Endothelial cell of umbilical vein (primary cell): ENCODE results near the gene RAD51B. TPM values are rescaled to one million over a fixed set of nuclear protein-coding genes. Genes with fewer than 3 reads are reported as not detected.

Experiments
- BruUV-seq: library from RNA; stranded (reverse); fragments of 400-500 nt; replicated peaks from 2 replicates; lab custom pipeline; 2021; lab: Mats Ljungman, UMichigan
- CTCF ChIA-PET: fragments of 300-600, 350-600 bp; sonication (Branson Sonifier 250); formaldehyde crosslinking; loops from one replicate; lab custom pipeline; 2021; ENCODE audit warnings: antibody characterized with exemption, inconsistent platforms; lab: Charles Lee
- POLR2A ChIA-PET: fragments of 300-600, 350-600 bp; sonication (Branson Sonifier 250); formaldehyde crosslinking; loops from one replicate; lab custom pipeline; 2021; ENCODE audit warnings: antibody characterized with exemption, inconsistent platforms; lab: Charles Lee
- DNase-seq: peaks from one replicate; pipeline ENCODE4 v3.0.0-alpha.2; 2011; ENCODE audit warnings: low read depth, low spot score
- FAIRE-seq: peaks from 2 replicates; lab custom pipeline; 2011; peaks lifted over from hg19 to GRCh38; lab: Jason Lieb, UNC
- H2AFZ ChIP-seq: 2 replicates; pipeline ENCODE4 v1.6.0; 2012; ENCODE audit warnings: low read depth, low read length, control low read depth, inconsistent platforms
- H3K27ac ChIP-seq: 2 replicates; pipeline ENCODE4 v1.5.1; 2011; ENCODE audit warnings: low read depth, mild to moderate bottlenecking, control low read depth, low read length, moderate library complexity; ENCODE audit not compliant: insufficient read depth
- H3K27me3 ChIP-seq, 2 experiments: 2 replicates each; pipeline versions ENCODE4 v1.6.0 to v1.6.1; 2011; ENCODE audit warnings: low read length in 2 of 2, mixed read lengths in 1 of 2; ENCODE audit not compliant: control insufficient read depth in 2 of 2, insufficient read depth in 2 of 2
- H3K36me3 ChIP-seq, 2 experiments: 2 replicates in 1 of 2; 3 replicates in 1 of 2; pipeline ENCODE4 v1.5.1; 2011; ENCODE audit warnings: low read length in 2 of 2, mild to moderate bottlenecking in 1 of 2, moderate library complexity in 1 of 2; ENCODE audit not compliant: control insufficient read depth in 2 of 2, insufficient read depth in 2 of 2; ENCODE audit errors: extremely low read depth in 1 of 2
- H3K4me1 ChIP-seq: 3 replicates; pipeline ENCODE4 v1.5.1; 2011; ENCODE audit warnings: mild to moderate bottlenecking, low read length; ENCODE audit not compliant: control insufficient read depth, insufficient read depth; ENCODE audit errors: extremely low read depth
- H3K4me2 ChIP-seq: 2 replicates; pipeline ENCODE4 v1.6.1; 2011; ENCODE audit warnings: low read length, control low read depth, mixed read lengths; ENCODE audit not compliant: insufficient read depth
- H3K4me3 ChIP-seq, 3 experiments: fragments of 200-600 bp in 1 of 3; sonication (generic), shearing (Covaris generic) in 1 of 3; replicated peaks in 1 of 3; 2 replicates each; pipeline ENCODE4 v1.5.1; 2011 to 2016; ENCODE audit warnings: control low read depth in 3 of 3, low read length in 3 of 3, mild to moderate bottlenecking in 2 of 3, inconsistent platforms in 1 of 3, low read depth in 1 of 3, moderate library complexity in 1 of 3; ENCODE audit not compliant: insufficient read depth in 1 of 3
- H3K79me2 ChIP-seq: 2 replicates; pipeline ENCODE4 v1.6.0; 2012; ENCODE audit warnings: low read length, inconsistent platforms; ENCODE audit not compliant: control insufficient read depth, insufficient read depth
- H3K9ac ChIP-seq: replicated peaks from 2 replicates; pipeline ENCODE3; 2011; ENCODE audit warnings: low read length, control low read depth; ENCODE audit not compliant: insufficient read depth; ENCODE audit errors: extremely low read depth
- H3K9me1 ChIP-seq: replicated peaks from 3 replicates; pipeline ENCODE4 v1.6.0; 2011; ENCODE audit warnings: mild to moderate bottlenecking, low read length; ENCODE audit not compliant: control insufficient read depth, insufficient read depth; ENCODE audit errors: extremely low read depth
- H3K9me3 ChIP-seq: replicated peaks from 2 replicates; pipeline ENCODE4 v1.5.1; 2012; ENCODE audit warnings: low read length, inconsistent platforms; ENCODE audit not compliant: control insufficient read depth, insufficient read depth
- H4K20me1 ChIP-seq: replicated peaks from 2 replicates; pipeline ENCODE3; 2011; ENCODE audit warnings: mild to moderate bottlenecking, low read length; ENCODE audit not compliant: control insufficient read depth, insufficient read depth; ENCODE audit errors: extremely low read depth
- CTCF ChIP-seq, 2 donors: IDR thresholded peaks; 1 replicate in 1 of 2; 2 replicates in 1 of 2; pipeline ENCODE4 v1.5.1; 2011; ENCODE audit warnings: low read length in 2 of 2, mild to moderate bottlenecking in 2 of 2, moderate library complexity in 2 of 2, control low read depth in 1 of 2, inconsistent platforms in 1 of 2, low read depth in 1 of 2; ENCODE audit not compliant: insufficient read depth in 1 of 2; ENCODE audit errors: extremely low read depth in 1 of 2
- EZH2 ChIP-seq: IDR thresholded peaks from 2 replicates; pipeline ENCODE4 v1.6.1; 2012; ENCODE audit warnings: borderline replicate concordance, low read depth, mild to moderate bottlenecking, moderate library complexity, low read length, inconsistent platforms; ENCODE audit not compliant: severe bottlenecking
- FOS ChIP-seq: IDR thresholded peaks from 2 replicates; pipeline ENCODE4 v1.6.1; 2011; ENCODE audit warnings: mild to moderate bottlenecking, low read length, moderate library complexity, borderline replicate concordance; ENCODE audit not compliant: insufficient read depth
- GATA2 ChIP-seq: IDR thresholded peaks from 2 replicates; pipeline ENCODE4 v1.7.0; 2011; ENCODE audit warnings: low read depth, mild to moderate bottlenecking, moderate library complexity, mixed read lengths, low read length; ENCODE audit not compliant: insufficient read length, insufficient read depth
- JUN ChIP-seq: IDR thresholded peaks from 2 replicates; pipeline ENCODE4 v1.6.1; 2011; ENCODE audit warnings: borderline replicate concordance, low read depth; ENCODE audit not compliant: insufficient read length, insufficient read depth
- MYC ChIP-seq: IDR thresholded peaks from one replicate; pipeline ENCODE4 v1.6.1; 2011; ENCODE audit warnings: mild to moderate bottlenecking, low read depth, low read length
- POLR2AphosphoS5 ChIP-seq: IDR thresholded peaks from 2 replicates; pipeline ENCODE4 v1.6.1; 2012; ENCODE audit warnings: low read depth, mild to moderate bottlenecking, control low read depth, low read length, moderate library complexity; ENCODE audit not compliant: insufficient read depth
- dilution Hi-C: fragments of 300-500 bp; cut with MboI; formaldehyde crosslinking; loops from one replicate; pipeline ENCODE4 v1.15.0; 2019; ENCODE audit warnings: low sequenced_read_pairs; ENCODE audit not compliant: extremely low pct_ligation_motif_present
- intact Hi-C: fragments of 100-400 bp; cut with micrococcal nuclease; formaldehyde crosslinking; loops from one replicate; pipeline ENCODE4 v1.10.0; 2022
- polyA plus RNA-seq, 4 experiments: library from polyadenylated mRNA; depleted of rRNA in 3 of 4; stranded (reverse) in 3 of 4; unstranded in 1 of 4; fragments of >200 nt; gene quantifications; 2 replicates each; pipeline versions ENCODE4 v1.2.1 to v1.2.3, GENCODE V29; 2011 to 2012; ENCODE audit warnings: missing spikeins in 1 of 4
- total RNA-seq: library from RNA; stranded (reverse); gene quantifications from 2 replicates; pipeline ENCODE4 v1.2.3, GENCODE V29; 2021
- TF ChIP-seq, protein P1 (sequence below): IDR thresholded peaks from 2 replicates; pipeline ENCODE4 v1.6.1; 2011; ENCODE audit not compliant: insufficient read depth, insufficient read length

The RAD51B gene
- total and polyA plus RNA-seq, 2 donors (not counting 3 experiments of a cell fraction or from before 2014, with no cell fraction given) = 3.9 to 19.0 TPM

- Histone ChIP-seq H3K4me2 (no peak overlapping the region), H4K20me1 (no peaks in the 10 kb centered on the region), H3K4me3 (no peak overlapping the region), H3K79me2 (no peaks in the 10 kb centered on the region), H3K9ac (no peak overlapping the region), H3K27ac (no peak overlapping the region), H3K4me1 (peaks cover 2% of the 10 kb centered on the region), H3K9me3 (no peaks in the 10 kb centered on the region), H2AFZ (no peak overlapping the region), H3K36me3 (no peaks in the 10 kb centered on the region), H3K27me3 (no peaks in the 10 kb centered on the region), H3K9me1 (no peaks in the 10 kb centered on the region)
- ChIA-PET POLR2A (no interaction called here), CTCF (no interaction called here)
- dilution Hi-C loops = no loop called here
- TF ChIP-seq CTCF (IDR thresholded peaks at IDR 0.05; ENCODE audit: extremely low read depth in 1 of 2, insufficient read depth in 1 of 2, low read depth in 1 of 2, low read length in 2 of 2) (no peak), MYC (no peak), EZH2 (no peak), POLR2AphosphoS5 (no peak), FOS (no peak)
- intact Hi-C loops = no loop called here
- FAIRE-seq = no peak
- no TSS peak for BruUV-seq
- no peak for DNase-seq
These were observed 230.6 kb downstream of the RAD51B start for GRCh38 chr14:68050177-68050576.

GRCh38 chr14:68051146-68051545, 231.6 kb downstream of the RAD51B start:
- DNase-seq = no peak
- no peak for TF ChIP-seq FOS
- no peak for TF ChIP-seq JUN
- TF ChIP-seq, protein P1, sequence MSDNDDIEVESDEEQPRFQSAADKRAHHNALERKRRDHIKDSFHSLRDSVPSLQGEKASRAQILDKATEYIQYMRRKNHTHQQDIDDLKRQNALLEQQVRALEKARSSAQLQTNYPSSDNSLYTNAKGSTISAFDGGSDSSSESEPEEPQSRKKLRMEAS = no peak
- TF ChIP-seq CTCF (IDR thresholded peaks at IDR 0.05; ENCODE audit: extremely low read depth in 1 of 2, insufficient read depth in 1 of 2, low read depth in 1 of 2, low read length in 2 of 2) = no peak
- no peak for TF ChIP-seq GATA2
- dilution Hi-C loops = no loop called here
- Histone ChIP-seq H3K27me3 (no peaks in the 10 kb centered on the region), H3K4me2 (no peak overlapping the region), H3K27ac (no peak overlapping the region), H3K4me1 (no peaks in the 10 kb centered on the region), H2AFZ (no peak overlapping the region), H3K36me3 (no peaks in the 10 kb centered on the region), H3K79me2 (no peaks in the 10 kb centered on the region), H3K9me1 (no peaks in the 10 kb centered on the region), H3K9ac (no peak overlapping the region), H3K4me3 (no peak overlapping the region), H3K9me3 (no peaks in the 10 kb centered on the region), H4K20me1 (no peaks in the 10 kb centered on the region)
- POLR2A ChIA-PET = no interaction called here
- no peak for FAIRE-seq
- CTCF ChIA-PET = no interaction called here
- intact Hi-C loops = no loop called here
- BruUV-seq = no TSS peak
